NB4 (cell line): ENCODE results near the gene RNASEH2A.

Source experiments
- DNase-seq: peaks from one replicate; pipeline ENCODE4 v3.0.0; 2010; ENCODE audit warnings: low read depth
- H3K4me3 ChIP-seq: one replicate; pipeline ENCODE4 v1.5.1; 2011; ENCODE audit warnings: mild to moderate bottlenecking, low read depth, low read length, moderate library complexity
- MYC ChIP-seq: IDR thresholded peaks from 2 replicates; pipeline ENCODE4 v1.6.1; 2011; ENCODE audit warnings: low read depth, low read length
- POLR2A ChIP-seq: IDR thresholded peaks from 2 replicates; pipeline ENCODE4 v1.6.1; 2011; ENCODE audit warnings: mild to moderate bottlenecking; ENCODE audit not compliant: insufficient read length; ENCODE audit errors: extremely low read depth
- TF ChIP-seq, protein P1 (sequence below): IDR thresholded peaks from one replicate; pipeline ENCODE4 v1.5.1; 2012; ENCODE audit warnings: low read depth, low read length
- TF ChIP-seq, protein P2 (sequence below): IDR thresholded peaks from 2 replicates; pipeline ENCODE4 v1.6.1; 2011; ENCODE audit warnings: low read depth, low read length

The RNASEH2A gene

DNA sequence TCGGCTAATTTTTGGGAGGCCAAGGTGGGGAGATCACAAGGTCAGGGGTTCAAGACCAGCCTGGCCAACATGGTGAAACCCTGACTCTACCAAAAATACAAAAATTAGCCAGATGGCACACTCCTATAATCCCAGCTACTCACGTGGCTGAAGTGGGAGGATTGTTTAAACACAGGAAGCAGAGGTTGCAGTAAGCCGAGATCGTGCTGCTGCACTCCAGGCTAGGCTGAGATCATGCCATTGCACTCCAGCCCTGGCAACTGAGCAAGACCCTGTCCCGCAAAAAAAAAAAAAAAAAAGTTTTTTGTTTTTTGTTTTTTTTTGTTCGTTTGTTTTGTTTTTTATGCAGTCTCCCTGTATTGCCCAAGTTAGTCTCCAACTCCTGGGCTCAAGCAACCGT lies 53.2 kb downstream of the RNASEH2A start:
- H3K4me3 ChIP-seq: no peak overlapping the region
- TF ChIP-seq MYC (no peak), POLR2A (no peak)
- TF ChIP-seq, protein P1, sequence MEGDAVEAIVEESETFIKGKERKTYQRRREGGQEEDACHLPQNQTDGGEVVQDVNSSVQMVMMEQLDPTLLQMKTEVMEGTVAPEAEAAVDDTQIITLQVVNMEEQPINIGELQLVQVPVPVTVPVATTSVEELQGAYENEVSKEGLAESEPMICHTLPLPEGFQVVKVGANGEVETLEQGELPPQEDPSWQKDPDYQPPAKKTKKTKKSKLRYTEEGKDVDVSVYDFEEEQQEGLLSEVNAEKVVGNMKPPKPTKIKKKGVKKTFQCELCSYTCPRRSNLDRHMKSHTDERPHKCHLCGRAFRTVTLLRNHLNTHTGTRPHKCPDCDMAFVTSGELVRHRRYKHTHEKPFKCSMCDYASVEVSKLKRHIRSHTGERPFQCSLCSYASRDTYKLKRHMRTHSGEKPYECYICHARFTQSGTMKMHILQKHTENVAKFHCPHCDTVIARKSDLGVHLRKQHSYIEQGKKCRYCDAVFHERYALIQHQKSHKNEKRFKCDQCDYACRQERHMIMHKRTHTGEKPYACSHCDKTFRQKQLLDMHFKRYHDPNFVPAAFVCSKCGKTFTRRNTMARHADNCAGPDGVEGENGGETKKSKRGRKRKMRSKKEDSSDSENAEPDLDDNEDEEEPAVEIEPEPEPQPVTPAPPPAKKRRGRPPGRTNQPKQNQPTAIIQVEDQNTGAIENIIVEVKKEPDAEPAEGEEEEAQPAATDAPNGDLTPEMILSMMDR: no peak
- TF ChIP-seq, protein P2, sequence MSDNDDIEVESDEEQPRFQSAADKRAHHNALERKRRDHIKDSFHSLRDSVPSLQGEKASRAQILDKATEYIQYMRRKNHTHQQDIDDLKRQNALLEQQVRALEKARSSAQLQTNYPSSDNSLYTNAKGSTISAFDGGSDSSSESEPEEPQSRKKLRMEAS: no peak
- DNase-seq: no peak
